Measurements from ENCODE around the gene FAM83G. TPM values are rescaled to one million over a fixed set of nuclear protein-coding genes. Genes with fewer than 3 reads are reported as not detected.
"Not testable (repeated sequence)": the region's sequence is repeated elsewhere in the genome, so short reads cannot be mapped to it uniquely, and the experiment has no call there.

FAM83G gene, protein sequence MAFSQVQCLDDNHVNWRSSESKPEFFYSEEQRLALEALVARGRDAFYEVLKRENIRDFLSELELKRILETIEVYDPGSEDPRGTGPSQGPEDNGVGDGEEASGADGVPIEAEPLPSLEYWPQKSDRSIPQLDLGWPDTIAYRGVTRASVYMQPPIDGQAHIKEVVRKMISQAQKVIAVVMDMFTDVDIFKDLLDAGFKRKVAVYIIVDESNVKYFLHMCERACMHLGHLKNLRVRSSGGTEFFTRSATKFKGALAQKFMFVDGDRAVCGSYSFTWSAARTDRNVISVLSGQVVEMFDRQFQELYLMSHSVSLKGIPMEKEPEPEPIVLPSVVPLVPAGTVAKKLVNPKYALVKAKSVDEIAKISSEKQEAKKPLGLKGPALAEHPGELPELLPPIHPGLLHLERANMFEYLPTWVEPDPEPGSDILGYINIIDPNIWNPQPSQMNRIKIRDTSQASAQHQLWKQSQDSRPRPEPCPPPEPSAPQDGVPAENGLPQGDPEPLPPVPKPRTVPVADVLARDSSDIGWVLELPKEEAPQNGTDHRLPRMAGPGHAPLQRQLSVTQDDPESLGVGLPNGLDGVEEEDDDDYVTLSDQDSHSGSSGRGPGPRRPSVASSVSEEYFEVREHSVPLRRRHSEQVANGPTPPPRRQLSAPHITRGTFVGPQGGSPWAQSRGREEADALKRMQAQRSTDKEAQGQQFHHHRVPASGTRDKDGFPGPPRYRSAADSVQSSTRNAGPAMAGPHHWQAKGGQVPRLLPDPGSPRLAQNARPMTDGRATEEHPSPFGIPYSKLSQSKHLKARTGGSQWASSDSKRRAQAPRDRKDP
- total RNA-seq (2014; rRNA removed; shearing (Covaris generic)): 4.4 and 5.9 TPM in 2 replicates

DNA sequence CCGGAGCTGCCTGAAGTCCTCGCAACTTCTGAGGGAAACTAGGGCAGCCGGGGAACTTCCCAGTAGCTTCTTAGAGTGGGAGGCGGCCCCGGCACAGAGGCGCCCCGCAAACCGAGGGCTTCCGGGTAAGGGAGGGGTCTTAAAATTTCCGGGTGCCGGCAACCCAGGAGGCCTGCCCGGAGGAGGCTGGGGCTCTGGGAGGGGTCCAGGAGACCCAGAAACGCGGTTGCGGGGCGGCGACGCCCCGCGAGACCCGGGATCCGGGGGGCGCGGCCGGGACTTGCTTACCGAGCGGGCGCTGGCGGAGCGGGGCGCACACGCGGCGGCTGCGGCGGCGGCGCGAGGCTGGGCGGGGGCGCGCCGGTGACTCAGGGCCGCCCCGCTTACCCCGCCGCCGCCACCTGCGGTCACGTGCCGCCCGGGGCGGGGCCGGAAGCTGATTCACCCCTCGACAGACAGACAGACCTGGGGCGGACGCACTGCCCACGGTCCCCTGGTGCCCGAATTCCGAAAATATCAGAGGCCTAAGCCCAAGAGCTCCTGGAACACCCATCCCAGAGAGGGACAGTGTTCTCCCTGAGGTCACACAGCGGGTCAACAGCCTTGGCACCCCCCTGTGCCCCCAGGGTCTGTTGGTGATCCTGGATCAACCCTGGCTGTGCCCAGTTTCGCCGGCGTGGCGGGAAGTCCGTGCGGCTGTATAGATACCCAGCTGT lies at the start of gene FAM83G:
Gene FAM83G, minus strand, starts transcription at position 344 of the 716 bp plus-strand sequence. CDS start 723 bp downstream, outside the sequence.
- DNase-seq (ENCODE audit: low spot score): peak; percentile 62

DNA sequence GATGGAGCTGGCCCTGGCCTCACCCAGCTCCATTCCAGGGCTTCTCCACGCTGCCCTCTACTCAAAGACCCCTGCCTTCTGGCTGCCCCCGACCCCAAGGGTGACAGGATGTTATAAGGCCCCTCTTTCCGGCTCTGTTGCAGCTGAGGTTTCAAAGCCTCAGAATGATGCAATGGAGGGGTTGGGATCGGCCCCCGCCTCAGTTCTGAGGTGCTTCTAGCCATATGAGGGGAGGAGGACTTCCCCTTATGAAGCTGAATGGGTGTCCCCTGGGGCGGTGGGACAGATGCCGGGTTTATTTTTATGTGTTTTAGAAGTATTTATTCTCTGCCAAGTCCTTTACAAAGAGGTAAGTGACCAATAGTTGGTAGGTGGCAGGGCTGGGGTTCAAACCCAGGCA lies 44.3 kb upstream of the FAM83G start:
- not testable (repeated sequence) for DNase-seq (ENCODE audit: low spot score)

DNA sequence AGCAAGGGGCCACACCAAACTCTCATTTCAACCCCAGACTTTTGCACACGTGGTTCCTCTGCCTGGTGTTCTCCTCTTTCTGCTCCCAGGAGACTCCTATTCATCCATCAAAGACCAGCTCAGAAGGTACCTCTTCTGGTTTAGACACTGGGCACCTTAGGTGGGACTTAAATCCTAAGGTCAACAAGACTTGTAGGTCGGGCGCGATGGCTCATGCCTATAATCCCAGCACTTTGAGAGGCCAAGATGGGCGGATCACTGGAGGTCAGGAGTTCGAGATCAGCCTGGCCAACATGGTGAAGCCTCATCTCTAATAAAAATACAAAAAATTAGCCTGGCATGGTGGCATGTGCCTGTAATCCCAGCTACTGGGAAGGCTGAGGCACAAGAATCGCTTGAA lies 42.9 kb upstream of the FAM83G start:
- DNase-seq (ENCODE audit: low spot score): not testable (repeated sequence)

DNA sequence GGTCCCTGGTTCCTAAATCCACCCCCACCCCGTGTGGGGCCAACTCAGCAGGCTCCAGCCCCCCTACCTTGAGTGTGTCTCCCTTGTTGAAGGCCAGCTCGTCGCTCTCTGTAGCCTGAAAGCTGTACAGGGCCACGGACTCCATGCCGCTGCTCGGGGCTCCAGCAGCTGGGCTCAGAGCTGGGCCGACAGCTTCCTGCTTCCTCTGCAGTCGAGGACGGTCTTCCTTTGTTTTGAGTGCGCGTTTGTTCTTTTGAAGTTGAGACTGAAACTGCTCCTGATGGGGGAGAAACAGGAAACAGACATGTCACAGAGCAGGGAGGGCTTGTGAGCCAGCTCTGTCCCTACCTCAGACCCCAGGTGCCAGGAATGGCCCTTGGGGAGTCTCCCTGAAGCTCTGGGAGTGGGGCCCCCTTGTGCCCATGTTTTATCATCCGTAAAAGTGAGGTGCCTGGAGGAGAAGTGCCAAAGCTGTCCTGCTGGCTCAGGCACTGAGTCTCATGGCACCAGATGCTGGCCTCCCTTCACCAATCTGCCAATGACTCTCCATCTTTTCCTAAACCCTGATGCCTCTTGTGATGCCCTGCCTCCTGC lies 42.3 kb upstream of the FAM83G start, which contains the start of gene GRAP:
Gene GRAP, minus strand, starts transcription at position 176 of the 594 bp plus-strand sequence. Its CDS starts 31 bp downstream, at position 145.
- DNase-seq (ENCODE audit: low spot score): not testable (repeated sequence)

DNA sequence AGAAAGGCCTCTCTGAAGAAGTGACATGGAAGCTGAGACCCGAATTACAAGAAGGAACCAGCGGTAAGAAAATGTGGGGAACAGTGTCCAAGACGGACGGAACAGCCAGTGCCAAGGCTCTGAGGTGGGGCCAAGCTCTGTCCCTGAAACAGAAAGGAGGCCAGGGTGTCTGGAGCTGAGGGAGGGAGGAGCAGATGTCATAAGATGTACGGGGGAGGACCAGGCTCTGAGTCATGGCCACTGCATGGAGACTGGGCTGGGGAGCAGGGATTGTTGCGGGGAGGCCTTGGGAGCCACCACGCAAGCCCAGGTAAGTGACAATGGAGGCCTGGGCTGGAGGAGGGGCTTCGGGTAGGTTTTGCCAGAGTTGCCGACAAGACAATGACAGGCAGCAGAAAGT lies 40.1 kb upstream of the FAM83G start:
- not testable (repeated sequence) for DNase-seq (ENCODE audit: low spot score)

DNA sequence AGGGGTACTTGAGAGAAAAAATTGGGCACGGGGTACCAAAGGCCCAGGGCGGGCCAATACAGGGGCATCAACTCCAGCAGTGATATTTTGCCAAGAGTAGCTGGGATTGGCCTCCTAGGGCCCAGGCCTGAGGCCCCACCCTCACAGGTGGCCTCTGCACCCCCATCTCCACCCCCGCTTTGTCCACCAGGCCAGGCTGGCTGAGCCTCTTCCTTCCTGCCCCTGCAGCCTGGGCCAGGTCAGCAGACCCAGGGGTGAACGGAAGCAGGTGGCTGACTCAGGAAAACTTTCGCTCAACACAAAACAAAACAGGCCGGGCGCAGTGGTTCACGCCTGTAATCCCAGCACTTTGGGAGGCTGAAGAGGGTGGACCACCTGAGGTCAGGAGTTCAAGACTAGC lies 38.5 kb upstream of the FAM83G start:
- DNase-seq (ENCODE audit: low spot score): not testable (repeated sequence)

DNA sequence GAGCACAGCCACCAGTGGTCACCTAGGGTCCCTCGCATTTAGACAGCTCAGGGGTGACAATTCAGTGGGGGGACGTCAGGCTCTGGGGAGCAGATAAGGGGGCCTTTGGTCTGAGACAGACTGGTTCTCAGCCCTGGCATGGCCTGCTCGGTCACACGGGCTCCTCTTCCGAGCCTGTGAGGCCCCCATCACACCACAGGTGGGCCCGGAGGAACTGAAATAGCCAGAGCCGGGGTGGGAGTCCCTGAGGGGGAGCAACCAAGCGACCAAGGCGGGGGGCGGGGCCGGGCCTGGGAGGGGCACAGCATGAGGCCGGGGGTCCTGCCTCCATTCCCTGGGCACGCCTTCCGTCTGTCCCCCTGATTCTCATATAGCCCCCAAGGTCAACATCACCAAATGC lies 37.8 kb upstream of the FAM83G start:
- not testable (repeated sequence) for DNase-seq (ENCODE audit: low spot score)

DNA sequence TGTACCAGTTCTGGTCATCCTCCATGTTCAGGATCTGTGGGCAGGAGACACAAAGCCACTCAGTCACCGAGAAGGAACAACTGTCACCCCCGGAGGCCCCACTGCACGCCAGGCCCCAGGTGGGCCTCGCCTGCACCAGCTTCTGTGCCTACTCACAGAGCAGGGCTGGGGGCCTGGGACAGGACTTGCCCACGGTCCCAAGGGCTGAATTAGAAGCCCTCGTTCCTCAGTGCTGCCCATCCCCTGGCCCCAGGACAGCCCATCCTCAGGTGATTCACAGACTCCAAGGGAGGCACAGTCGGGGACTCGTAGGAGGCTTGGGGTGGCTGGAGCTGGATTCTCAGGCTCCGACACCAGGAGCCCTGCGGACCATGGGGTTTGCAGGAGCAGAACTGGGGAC lies 37.3 kb upstream of the FAM83G start:
- not testable (repeated sequence) for DNase-seq (ENCODE audit: low spot score)

DNA sequence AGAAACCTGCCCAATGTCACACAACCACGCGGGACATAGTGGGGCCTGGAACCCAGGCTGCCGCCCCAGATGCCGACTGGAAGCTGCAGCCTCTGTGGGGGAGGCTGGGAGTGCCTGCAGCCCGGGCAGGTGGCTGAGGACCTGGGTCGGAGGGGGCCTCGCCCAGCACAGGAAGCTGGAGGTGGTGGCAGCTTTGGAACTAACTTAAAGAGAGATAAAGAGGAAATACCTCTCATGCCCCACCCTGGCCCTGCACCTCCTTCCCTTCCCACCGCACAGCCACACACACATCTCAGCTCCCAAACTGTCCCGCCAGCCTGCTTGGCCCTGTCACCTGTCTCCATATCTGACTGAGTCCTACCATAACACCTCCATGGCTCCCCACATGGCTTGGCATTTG lies 35.8 kb upstream of the FAM83G start:
- DNase-seq (ENCODE audit: low spot score): not testable (repeated sequence)

DNA sequence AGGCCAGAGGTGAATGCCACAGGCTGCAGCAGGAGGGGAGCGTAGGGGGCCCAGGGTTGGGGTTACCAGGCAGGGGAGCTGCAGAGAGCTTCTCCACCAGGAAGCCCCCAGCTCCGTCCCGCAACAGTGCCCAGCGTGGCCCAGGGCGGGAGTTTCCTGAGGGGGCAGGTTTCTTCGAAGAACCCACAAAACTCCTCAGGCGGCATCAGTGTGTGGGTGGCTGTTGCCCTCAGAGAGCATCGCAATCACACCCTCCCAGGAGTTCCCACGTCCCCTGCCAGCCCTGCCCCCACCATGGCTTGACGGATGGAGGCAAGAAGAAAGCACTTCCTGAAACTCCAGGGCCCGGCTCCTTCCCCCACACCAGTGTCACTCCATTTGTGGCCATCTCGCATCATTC lies 34.2 kb upstream of the FAM83G start:
- not testable (repeated sequence) for DNase-seq (ENCODE audit: low spot score)

DNA sequence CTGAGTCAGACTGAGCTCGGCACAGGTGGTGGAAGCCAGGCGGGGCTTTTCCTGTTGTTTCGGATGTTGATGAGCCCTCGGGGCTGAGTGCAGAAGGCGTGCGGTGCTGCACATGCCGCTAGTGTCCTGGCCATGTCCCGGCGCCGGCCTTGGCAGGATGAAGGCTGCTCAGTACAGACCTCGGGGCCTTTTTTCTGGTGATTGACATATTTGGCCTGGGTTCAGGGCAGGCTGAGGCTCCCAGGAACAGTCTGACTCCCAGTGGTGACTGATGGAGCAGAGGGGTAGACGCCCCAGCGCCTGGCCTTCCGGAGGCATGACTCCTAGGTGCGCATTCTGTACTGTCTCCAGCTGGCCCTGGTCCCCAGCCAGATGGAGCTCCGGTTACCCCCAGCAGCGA lies 33.4 kb upstream of the FAM83G start:
- not testable (repeated sequence) for DNase-seq (ENCODE audit: low spot score)

DNA sequence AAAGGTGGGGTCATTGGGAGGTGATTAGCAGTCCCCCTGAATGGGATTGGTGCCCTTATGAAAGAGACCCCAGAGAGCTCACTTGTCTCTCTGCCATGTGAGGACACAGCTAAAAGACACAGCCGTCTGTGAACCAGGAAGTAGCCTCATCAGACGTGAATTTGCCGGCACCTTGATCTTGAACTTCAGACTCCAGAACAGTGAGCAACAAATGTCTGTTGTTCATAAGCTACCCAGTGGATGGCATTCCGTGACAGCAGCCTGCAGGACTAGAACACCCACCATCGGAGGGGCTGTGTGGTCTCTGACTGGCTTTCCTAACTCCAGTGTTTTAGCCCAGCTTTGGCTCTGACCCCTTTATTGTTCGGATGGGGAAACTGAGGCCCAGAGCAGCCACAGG lies 33.0 kb upstream of the FAM83G start:
- not testable (repeated sequence) for DNase-seq (ENCODE audit: low spot score)

DNA sequence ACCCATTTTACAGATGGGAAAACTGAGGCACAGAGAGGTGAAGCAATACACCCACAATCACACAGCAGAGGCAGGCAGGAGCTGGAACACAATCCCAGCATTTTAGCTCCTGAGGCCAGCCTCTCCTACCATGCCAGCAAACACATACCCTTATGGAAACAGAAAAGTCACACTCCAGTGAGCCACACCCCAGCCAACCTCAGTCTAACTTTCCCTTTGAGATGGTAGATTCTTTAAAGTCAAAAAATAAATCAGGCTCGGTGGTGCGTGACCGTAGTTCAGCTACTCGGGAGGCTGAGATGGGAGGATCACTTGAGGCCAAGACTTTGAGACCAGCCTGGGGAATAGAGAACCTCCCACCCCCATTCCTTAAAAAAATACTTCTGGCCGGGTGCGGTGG lies 31.6 kb upstream of the FAM83G start:
- not testable (repeated sequence) for DNase-seq (ENCODE audit: low spot score)

DNA sequence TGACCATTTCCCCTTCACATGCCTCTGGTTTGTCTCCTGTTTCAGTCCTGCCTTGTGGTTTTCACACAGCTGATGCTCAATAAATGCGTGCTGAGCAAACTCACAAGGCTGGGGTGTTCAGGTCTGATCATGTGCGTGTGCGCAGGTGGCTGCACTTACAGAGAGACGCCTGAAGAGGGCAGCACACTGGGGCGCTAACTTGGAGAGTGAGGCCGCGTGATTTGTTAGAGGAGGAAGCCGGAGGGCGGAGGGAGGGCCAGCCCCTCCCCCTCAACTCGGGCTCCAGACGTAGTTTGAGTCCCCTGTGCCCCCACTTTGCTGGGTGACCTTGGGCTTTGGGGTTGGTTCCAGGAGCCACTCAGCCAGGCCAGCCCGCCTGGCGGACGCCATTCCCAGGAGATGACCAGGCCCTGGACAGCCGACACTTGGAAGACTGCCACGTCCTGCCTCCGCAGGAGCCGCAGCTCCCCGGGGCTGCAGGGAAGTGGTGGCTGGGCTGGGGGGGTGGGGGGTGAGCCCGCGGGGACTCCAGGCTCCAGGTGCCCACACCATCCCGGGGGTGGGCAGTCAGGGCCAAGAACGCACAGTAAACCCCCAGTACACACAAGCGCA lies 27.9 kb upstream of the FAM83G start:
- DNase-seq (ENCODE audit: low spot score): not testable (repeated sequence)

DNA sequence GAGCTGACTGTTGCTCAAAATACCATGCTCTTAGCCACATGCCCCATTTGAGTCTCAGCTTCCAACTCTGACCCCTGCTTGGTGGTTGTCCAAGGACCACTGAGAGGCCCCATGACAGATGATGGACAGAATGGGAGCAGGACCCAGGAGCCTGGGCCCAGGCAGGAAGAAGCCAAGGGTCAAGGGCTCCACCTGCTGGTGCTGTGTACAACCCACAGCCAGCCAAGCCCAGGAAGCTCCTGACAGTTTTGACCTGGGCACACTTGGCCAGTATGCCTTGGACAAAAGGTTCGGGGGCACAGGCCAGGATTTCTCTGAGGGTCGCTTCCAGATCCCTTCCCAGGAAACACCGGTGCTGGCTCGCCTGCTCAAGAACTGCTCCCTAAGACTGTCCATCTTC lies 27.2 kb upstream of the FAM83G start:
- DNase-seq (ENCODE audit: low spot score): not testable (repeated sequence)

DNA sequence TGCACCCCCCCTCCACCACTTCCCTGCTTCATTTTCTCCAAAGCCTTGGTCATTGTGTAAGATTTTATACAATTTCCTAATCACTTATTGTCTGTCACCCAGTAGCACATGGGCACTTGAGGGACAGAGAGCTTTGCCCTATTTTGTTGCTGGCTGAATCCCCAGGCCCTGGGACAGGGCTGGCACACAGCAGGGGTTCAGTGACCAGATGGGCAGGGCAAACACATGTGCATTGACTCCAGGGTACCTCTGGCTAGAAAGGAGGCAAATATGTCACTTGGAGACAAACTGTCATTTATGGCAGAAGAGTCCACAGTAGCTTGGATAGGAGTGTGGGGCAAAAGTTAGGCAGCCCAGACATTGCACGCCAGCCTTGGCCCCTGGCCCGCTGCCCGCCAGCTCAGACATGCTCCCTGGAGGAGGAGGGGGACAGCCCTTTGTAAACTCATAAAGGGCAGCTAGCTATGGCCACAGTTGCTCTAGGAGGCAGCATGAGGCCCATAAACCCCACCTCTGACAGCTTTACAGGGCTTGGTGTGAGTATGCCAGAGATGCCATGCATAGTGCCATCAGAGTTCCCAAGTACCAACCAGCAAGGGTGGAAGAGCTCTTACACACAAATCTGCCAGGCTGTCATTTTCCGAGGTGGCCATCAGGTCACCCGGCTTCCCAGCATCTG lies 26.3 kb upstream of the FAM83G start:
- DNase-seq (ENCODE audit: low spot score): not testable (repeated sequence)

DNA sequence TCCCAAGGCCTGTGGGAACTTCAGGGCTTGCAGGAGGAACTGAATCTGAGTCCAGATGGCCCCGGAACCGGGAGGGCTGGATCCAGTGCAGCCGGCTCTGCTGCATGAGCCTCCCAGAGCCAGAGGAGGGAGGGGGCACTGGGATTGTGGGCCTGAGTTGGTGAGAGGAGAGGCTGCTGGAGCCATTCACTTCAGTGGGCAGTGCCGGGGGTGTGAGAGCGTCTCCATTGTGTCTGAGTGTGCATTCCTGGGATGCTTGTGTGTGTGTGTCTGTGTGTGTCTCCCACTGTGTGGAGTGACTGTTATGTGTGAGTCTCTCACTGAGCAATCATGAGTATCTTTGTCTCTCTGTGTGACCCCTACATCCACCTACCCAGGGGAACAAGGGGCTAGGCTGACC lies 25.2 kb upstream of the FAM83G start:
- DNase-seq (ENCODE audit: low spot score): not testable (repeated sequence)

DNA sequence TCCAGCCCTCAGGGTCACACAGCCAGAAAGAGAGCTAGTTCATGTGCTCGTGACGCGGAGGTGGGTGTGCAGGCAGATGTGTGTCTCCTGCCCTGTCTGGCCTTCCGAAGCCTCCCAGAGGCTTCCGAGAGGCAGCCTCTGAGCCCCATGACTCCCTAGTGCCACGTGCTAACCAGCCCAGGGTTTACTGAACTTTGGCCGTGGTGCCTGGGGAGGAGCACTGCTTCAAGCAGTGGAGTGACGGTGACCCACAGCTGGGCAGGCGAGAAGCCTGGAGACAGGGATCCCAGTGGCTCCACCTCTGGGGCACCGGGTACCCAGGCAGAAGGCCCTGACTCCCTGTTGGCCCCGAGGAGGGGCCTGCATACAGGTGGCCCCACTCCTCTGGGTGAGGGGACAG lies 24.1 kb upstream of the FAM83G start:
- not testable (repeated sequence) for DNase-seq (ENCODE audit: low spot score)

DNA sequence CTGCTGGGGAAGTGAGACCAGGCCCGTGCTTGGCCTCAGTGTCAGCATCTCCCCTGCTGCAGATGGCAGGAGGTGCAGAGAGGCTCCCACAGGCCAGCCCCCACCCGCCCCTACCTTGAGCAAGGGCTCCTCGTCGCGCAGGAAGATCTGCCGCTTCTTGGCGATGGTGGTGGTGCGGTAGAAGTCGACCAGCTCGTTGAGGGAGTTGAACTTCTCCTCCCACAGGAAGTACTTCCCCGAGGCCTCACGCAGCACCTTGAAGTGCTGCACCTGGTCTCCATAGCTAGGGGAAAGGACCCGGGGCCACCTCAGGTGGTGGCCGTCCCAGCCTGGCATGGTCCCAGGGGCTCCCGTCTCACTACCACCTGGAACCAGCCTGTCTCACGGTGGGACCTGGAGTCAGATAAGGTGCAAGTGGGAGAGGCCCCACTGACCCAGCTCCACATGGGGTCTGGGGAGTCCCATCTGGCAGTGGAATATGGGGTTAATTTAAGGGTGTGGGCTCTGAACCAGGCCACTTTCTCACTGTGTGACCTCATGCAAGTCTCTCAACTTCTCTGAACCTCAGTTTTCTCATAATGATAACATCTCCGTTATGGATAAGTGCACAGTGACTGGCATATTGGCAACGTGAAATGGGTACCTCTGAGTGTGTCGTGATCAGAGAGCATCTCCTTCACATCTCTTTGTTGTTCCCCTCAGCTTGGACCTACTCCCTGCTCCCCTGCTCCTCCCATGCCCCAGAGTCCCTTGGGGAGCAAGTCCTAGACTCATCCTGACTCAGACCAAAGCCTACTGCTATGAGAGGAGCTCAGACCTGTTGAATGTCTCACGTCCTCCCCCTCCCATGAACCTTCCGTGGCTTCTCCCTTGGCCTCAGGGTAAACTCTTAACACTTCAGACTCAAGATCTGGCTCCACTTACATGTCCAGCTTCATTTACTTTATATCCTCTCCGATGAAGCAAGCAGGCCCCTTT lies 19.8 kb upstream of the FAM83G start:
- no peak for DNase-seq (ENCODE audit: low spot score)

Data from H4 (cell line).